ENCODE measurements around the gene BTBD19.

The BTBD19 gene

GRCh38 chr1:44801491-44802305 is 6.6 kb upstream of the BTBD19 start:
- TF ChIP-seq NFIC (IDR thresholded peaks at IDR 0.05) (no peak), FOXM1 (IDR thresholded peaks at IDR 0.05; ENCODE audit: borderline replicate concordance, low read depth) (no peak), REST (IDR thresholded peaks at IDR 0.05; ENCODE audit: low read depth) (no peak)

GRCh38 chr1:44802306-44803061 is 5.8 kb upstream of the BTBD19 start:
- TF ChIP-seq CEBPB (IDR thresholded peaks at IDR 0.05) (no peak), TEAD4 (IDR thresholded peaks at IDR 0.05) (no peak), CREB1 (IDR thresholded peaks at IDR 0.05; ENCODE audit: low read depth) (no peak), TAF1 (IDR thresholded peaks at IDR 0.05; ENCODE audit: low read depth) (no peak), YY1 (IDR thresholded peaks at IDR 0.05; ENCODE audit: low read depth) (no peak), RAD21 (IDR thresholded peaks at IDR 0.05; ENCODE audit: low read depth) (no peak), REST (IDR thresholded peaks at IDR 0.05; ENCODE audit: low read depth) (no peak), NFIC (IDR thresholded peaks at IDR 0.05) (no peak)

GRCh38 chr1:44803062-44803311 is 5.3 kb upstream of the BTBD19 start:
- TF ChIP-seq CEBPB (IDR thresholded peaks at IDR 0.05) (no peak), USF1 (IDR thresholded peaks at IDR 0.05) (no peak), FOXM1 (IDR thresholded peaks at IDR 0.05; ENCODE audit: borderline replicate concordance, low read depth) (no peak), EP300 (IDR thresholded peaks at IDR 0.05; ENCODE audit: borderline replicate concordance) (no peak), EGR1 (IDR thresholded peaks at IDR 0.05) (no peak), REST (IDR thresholded peaks at IDR 0.05; ENCODE audit: low read depth) (no peak), TEAD4 (IDR thresholded peaks at IDR 0.05) (no peak), TAF1 (IDR thresholded peaks at IDR 0.05; ENCODE audit: low read depth) (no peak), NFIC (IDR thresholded peaks at IDR 0.05) (no peak), MAX (IDR thresholded peaks at IDR 0.05) (no peak), YY1 (IDR thresholded peaks at IDR 0.05; ENCODE audit: low read depth) (no peak), RAD21 (IDR thresholded peaks at IDR 0.05; ENCODE audit: low read depth) (no peak), ZBTB7A (IDR thresholded peaks at IDR 0.05; ENCODE audit: low read depth) (no peak), CREB1 (IDR thresholded peaks at IDR 0.05; ENCODE audit: low read depth) (no peak), TCF12 (IDR thresholded peaks at IDR 0.05; ENCODE audit: low read depth) (no peak)

GRCh38 chr1:44803312-44804095 is 4.8 kb upstream of the BTBD19 start:
- no peak for TF ChIP-seq TCF12 (IDR thresholded peaks at IDR 0.05; ENCODE audit: low read depth)
- TF ChIP-seq TEAD4 (IDR thresholded peaks at IDR 0.05) = no peak
- TF ChIP-seq RAD21 (IDR thresholded peaks at IDR 0.05; ENCODE audit: low read depth) = no peak
- no peak for TF ChIP-seq CEBPB (IDR thresholded peaks at IDR 0.05)
- no peak for TF ChIP-seq MAX (IDR thresholded peaks at IDR 0.05)
- no peak for TF ChIP-seq TAF1 (IDR thresholded peaks at IDR 0.05; ENCODE audit: low read depth)
- no peak for TF ChIP-seq FOXM1 (IDR thresholded peaks at IDR 0.05; ENCODE audit: borderline replicate concordance, low read depth)
- TF ChIP-seq EP300 (IDR thresholded peaks at IDR 0.05; ENCODE audit: borderline replicate concordance) = no peak
